GM21515 (cell line): ENCODE measurements around the gene MICAL3.

Experiments
- ATAC-seq: cut with Tn5 transposase; IDR thresholded peaks from one replicate; pipeline ENCODE4 v1.9.1; 2021; ENCODE audit not compliant: unreplicated experiment

MICAL3 gene

DNA sequence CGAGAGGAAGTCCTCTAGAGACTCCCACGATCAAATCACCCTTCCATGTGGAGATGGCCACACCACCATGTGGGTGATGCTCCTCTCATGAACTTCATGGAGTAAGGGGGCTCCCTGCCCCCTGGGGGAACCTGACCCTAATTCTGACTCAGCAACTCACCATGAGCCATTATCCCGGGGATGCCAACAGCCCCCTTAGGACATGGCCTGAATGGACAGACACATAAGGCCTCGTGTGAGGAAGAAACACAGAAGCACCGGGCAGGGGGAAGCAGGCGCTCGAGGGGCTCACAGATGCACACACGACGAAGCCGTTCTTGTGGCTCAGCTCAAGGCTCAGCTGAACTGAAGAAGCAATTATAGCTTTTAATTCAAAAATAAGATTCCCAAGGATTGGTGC lies 150.6 kb downstream of the MICAL3 start:
- ATAC-seq: no peak

DNA sequence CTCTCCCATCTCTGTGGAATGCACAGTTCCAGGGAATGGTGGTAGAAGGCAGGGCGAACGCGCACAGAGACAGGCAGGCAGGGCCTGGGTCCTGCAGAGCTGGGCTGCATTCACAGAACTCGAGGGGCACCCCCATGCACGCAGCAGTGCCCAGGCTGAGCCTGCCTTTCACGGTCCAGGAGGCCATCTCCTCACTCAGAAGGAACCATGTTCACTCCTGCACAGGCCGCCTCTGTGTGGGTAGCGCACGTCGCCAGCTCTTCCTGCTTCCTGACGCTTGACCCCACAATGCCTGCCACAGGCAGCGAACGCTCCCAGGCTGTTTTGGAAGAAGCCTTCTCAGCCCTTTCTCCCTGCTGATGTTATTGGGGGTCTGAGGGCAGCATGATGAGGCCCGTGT lies 151.2 kb downstream of the MICAL3 start:
- ATAC-seq: no peak

GRCh38 chr22:17872471-17872870 lies 151.9 kb downstream of the MICAL3 start:
- ATAC-seq: no peak

- no peak for ATAC-seq
These were observed 152.5 kb downstream of the MICAL3 start for GRCh38 chr22:17871726-17872458.

GRCh38 chr22:17870407-17870806 lies 154.0 kb downstream of the MICAL3 start:
- ATAC-seq: no peak

- no peak for ATAC-seq
These were observed 154.9 kb downstream of the MICAL3 start for GRCh38 chr22:17869285-17870096.

GRCh38 chr22:17868771-17869170 lies 155.6 kb downstream of the MICAL3 start:
- no peak for ATAC-seq

DNA sequence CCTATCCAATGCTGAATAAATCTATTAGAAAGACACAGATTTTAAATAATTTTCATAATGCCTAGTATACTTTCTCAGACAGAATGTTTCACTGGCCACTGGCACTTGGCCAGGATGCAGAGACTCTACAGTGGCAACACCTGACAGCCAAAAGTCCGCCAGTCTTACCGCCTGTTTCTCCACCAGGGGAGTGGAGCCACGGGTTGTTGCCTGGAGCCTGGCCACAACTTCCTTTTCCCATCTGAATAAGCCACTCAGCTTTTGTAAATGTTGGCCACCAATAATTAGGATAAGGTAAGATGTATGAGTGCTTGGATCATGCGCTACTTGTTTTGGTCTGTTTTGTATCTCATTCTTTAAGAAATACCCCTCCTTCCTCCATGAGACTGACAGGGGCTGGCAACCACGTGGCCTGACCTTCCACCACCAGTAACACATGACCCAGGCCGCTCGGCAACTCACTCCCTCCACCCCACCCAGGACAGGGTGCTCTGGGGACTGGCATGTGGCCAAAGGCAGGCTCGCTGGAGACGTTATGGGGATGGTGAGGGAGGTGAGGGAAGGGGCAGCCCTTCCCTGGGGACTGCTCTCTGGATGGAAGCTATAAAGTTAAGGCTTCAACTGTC lies 157.1 kb downstream of the MICAL3 start:
- ATAC-seq: no peak

DNA sequence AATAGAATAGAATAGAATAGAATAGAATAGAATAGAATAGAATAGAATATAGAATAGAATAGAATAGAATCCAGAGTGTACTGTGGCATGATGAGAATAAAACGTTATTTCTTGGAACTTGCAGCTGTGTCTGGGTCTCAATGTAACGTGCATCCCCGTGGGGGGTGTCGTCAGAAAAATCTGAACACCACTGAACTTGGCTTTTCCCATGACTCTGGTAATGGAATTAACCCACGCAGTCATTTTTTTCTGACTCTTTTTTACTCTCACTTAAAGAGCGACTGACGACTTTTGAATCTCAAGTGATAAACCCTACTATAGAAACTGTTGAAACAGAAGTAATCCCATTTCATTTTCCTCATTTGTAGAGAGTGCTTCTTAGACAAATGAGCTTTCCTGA lies 157.7 kb downstream of the MICAL3 start:
- no peak for ATAC-seq

GRCh38 chr22:17866127-17866526 lies 158.2 kb downstream of the MICAL3 start:
- no peak for ATAC-seq

DNA sequence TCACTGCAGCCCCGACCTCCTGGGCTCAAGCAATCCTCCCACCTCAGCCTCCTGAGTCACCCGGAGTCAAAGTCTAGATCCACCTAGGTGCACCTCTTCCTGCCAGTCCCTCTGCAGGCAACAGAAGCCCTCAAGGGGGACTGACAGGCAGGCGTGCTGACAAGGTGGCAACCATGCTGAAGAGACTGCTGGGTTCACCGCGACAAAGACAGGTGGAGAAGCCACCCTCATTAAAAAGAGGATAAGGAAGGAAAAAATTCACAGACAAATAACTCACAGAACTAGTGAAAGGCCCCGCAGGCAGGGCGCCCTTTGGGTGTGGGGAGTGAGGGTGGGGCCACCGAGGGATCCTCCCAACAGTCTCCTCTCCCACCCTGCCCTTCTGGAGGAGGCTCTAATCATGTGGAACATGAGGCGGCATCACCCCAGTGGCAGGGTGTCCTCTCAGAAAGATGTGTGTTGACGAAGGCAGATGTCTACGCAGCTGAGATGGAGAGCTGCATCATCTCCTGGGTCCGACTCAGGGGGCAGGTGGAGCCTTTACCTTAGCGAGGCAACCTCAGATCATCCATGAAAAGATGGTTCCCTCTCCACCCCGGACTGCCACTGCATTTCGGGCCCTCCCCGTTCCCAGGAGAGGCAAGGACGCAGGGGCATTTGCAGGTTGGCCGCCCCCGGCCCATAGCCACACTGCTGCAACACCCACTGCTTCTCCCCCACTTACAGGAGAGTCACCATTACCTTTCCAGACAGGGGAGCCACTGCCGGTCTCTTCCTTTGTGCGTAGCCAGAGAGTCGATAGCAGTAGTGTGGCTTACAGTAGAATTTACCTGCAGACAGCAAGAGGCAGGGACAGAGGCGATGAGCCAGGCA lies 158.9 kb downstream of the MICAL3 start:
- no peak for ATAC-seq

- no peak for ATAC-seq
These were observed 159.8 kb downstream of the MICAL3 start for GRCh38 chr22:17864398-17865182.

- no peak for ATAC-seq
These were observed 161.6 kb downstream of the MICAL3 start for GRCh38 chr22:17862646-17863181.

DNA sequence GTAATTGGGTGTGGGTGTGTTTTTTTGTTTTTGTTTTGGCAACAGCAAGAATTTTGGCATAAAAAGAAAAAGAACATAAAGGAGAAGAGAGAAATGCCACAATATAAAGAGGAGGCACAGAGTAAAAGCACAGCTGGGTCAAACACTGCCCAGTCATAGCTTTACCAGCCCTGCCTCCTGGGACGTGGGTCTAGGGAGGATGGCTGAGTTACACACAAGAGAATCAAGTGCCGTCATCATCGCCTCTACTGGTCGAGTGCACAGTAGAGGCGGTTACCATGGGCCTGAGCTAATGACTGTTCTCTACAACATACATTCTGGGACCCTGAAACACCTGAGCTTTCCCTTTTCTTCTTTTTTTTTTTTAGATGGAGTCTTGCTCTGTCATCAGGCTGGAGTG lies 162.5 kb downstream of the MICAL3 start:
- ATAC-seq: no peak

GRCh38 chr22:17860220-17860965 lies 164.0 kb downstream of the MICAL3 start:
- ATAC-seq: no peak

GRCh38 chr22:17858033-17858432 lies 166.3 kb downstream of the MICAL3 start:
- ATAC-seq: no peak

- ATAC-seq: no peak
These were observed 168.6 kb downstream of the MICAL3 start for GRCh38 chr22:17855572-17856290.

DNA sequence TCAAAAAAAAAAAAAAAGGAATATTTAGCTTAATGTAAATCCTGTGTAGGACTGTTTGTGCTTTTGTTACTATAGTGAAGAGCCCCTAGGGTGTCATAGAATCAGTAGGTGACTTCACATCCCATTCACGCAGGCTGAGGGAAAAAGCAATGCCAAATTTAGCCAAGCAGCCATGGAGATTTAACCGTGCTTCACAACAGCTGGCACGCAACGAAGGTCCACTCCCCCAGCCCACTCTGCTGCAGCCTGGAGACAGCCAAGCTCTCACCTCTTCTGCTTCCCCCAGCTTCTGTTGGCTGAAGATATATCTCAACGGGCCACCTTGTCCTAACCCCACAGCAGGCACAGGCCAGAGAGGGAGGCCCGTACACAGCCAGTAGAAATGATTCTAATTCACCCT lies 171.3 kb downstream of the MICAL3 start:
- ATAC-seq: no peak

GRCh38 chr22:17851759-17852158 lies 172.6 kb downstream of the MICAL3 start:
- ATAC-seq: no peak
